ENCODE results near the gene EGR2. TPM values are rescaled to one million over a fixed set of nuclear protein-coding genes. Genes with fewer than 3 reads are reported as not detected.

EGR2 gene
- polyA plus RNA-seq, 1 of the 3 experiments (the other 2 are of a cell fraction): 0.25 TPM

DNA sequence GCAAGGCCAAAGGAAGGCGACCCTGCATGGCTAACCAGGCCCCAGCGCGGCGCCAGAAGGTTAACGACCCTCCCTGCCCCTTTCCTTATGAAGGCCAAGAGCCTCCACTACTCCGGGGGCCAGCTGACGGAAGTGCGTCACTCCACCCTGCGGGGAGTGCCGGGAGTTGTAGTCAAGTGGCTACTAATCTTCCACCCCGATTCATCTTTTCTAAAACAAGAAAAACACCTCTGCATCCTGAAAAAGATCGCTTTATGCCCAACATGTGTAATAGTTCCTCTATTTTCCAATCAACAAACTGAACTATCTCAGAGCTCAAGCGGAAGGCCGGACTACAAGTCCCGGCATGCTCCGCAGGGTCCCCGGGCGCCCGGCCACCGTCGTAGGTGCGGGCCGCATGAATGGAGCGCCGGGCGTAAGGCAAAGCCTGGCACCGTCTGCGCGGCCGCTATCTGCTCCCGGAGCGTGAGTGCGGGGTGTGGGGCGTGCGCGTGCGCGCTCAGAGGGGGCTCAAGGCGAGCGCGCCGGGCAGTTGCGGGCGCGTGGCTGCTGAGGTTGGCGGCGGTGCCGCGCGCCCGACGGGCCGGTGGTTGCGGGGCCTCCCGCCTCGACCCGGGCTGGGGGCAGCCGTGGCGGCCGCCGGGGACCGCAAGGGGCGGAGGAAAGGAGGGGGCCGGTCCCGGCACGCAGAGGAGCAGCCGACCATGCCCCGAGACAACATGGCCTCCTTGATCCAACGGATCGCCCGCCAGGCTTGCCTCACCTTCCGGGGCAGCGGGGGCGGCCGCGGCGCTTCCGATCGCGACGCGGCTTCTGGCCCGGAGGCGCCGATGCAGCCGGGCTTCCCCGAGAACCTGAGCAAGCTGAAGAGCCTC is 11.6 kb downstream of the EGR2 start, which contains the start of gene ADO (continued):
- TF ChIP-seq JUND (IDR thresholded peaks at IDR 0.05) (no peak), EP300 (IDR thresholded peaks at IDR 0.05; ENCODE audit: borderline replicate concordance in 1 of 2, low read depth in 1 of 2, low read length in 1 of 2) (no peak; a peak in 1 of 4 replicates), FOXJ3 (CRISPR knock-in tag; IDR thresholded peaks at IDR 0.05) (0 out of 2 replicates have a peak, but pooled peaks have one; percentile 11), SIN3A (IDR thresholded peaks at IDR 0.05; ENCODE audit: borderline replicate concordance, low read depth, low read length) (no peak), RXRA (IDR thresholded peaks at IDR 0.05; ENCODE audit: borderline replicate concordance, low read depth) (no peak), TAF1 (IDR thresholded peaks at IDR 0.05; ENCODE audit: borderline replicate concordance, low read depth, low read length) (peak; percentile 59), NFIC (IDR thresholded peaks at IDR 0.05; ENCODE audit: borderline replicate concordance) (no peak), GABPA (IDR thresholded peaks at IDR 0.05; ENCODE audit: low read depth) (peak; percentile 87), EZH2phosphoT487 (IDR thresholded peaks at IDR 0.05; ENCODE audit: borderline replicate concordance, low read depth) (no peak), FOSL2 (IDR thresholded peaks at IDR 0.05; ENCODE audit: borderline replicate concordance, low read depth) (no peak), FOXM1 (IDR thresholded peaks at IDR 0.05; ENCODE audit: low read depth) (no peak)
- TF ChIP-seq, protein P1, sequence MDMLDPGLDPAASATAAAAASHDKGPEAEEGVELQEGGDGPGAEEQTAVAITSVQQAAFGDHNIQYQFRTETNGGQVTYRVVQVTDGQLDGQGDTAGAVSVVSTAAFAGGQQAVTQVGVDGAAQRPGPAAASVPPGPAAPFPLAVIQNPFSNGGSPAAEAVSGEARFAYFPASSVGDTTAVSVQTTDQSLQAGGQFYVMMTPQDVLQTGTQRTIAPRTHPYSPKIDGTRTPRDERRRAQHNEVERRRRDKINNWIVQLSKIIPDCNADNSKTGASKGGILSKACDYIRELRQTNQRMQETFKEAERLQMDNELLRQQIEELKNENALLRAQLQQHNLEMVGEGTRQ (IDR thresholded peaks at IDR 0.05; ENCODE audit: borderline replicate concordance, low read depth, low read length): no peak

DNA sequence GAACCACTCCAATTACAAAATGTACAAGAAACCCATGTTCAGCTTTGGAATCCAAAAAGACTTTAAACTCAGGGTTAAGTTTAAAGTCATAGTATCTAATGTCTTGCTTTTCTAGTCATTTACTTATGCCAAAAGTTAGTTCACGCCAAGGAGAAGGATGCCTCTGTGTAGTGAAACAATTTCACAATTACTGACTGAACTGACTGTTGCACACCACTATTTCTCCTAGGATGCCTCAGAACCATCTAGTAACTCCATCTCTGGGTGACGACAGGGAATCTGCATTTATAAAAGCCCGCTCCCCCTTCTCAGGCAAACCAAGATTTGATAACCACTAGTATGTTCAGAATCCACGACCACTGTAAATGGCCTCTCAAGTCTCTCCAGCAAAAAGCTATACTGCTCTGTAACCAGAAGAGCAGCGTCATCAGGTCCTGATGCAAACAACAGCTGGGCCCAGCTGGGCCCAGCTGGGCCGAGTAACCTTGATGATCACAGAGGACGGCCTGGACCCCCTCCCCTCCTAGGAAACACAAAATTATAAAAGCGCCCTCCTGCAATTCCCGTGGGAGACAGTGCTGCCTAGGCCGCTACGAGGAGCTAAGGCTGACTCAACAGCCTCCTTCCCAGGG is 12.3 kb downstream of the EGR2 start:
- Histone ChIP-seq H4K20me1 (ENCODE audit: insufficient read depth) (peaks cover 30% of the 10 kb centered on the region), H3K27me3 (ENCODE audit: insufficient read depth) (no peaks in the 10 kb centered on the region; the same call in 1 of the 2 replicates)
- CTCF ChIA-PET: interaction anchor here (0.9 to 4.0 kb wide), 6 partner anchors 13 to 195 kb away, joined by 3 to 27 read pairs (median 3); no protein-coding TSS in a partner anchor

More for the DNA sequence above, 12.3 kb downstream of the EGR2 start:
- no peak for DNase-seq
- Histone ChIP-seq H3K9me2 (no peaks in the 10 kb centered on the region), H3K79me2 (ENCODE audit: insufficient read depth) (peaks cover 39% of the 10 kb centered on the region), H3K9me3 (no peaks in the 10 kb centered on the region), H3K9ac (peak overlapping the region; percentile 78), H3K4me1 (ENCODE audit: control insufficient read depth in 1 of 2, insufficient read depth in 2 of 2, low read depth in 1 of 2, low read length in 1 of 2) (peaks cover 18% of the 10 kb centered on the region in 2 experiments; a peak in 3 of 4 replicates), H3F3A (replicated peaks; ENCODE audit: insufficient read depth) (no peaks in the 10 kb centered on the region), H3K27ac (ENCODE audit: low read depth in 2 of 2, low read length in 1 of 2) (peak overlapping the region; percentile 90 to 99), H3K4me2 (peak overlapping the region; percentile 96), H2AFZ (ENCODE audit: low read depth) (peak overlapping the region; percentile 97), H3K36me3 (replicated peaks in 1 of 2; ENCODE audit: control insufficient read depth in 1 of 2, insufficient read depth in 2 of 2, low read length in 1 of 2) (peaks cover 16 to 22% of the 10 kb centered on the region in 2 experiments), H3K4me3 (ENCODE audit: low read depth in 2 of 2, low read length in 1 of 2) (peak overlapping the region; percentile 75 to 94)
- POLR2A ChIA-PET: interaction anchor here (1.9 kb wide), 1 partner anchor 13 kb away, joined by 8 read pairs; the partner anchor contains the start of gene EGR2
- WGBS (ENCODE audit: low lambda C conversion rate): 42% methylated on average over 11 of the region's 11 CpGs
- TF ChIP-seq GATA2 (CRISPR knock-in tag; IDR thresholded peaks at IDR 0.05) (no peak), MEF2A (IDR thresholded peaks at IDR 0.05; ENCODE audit: borderline replicate concordance, low read depth) (no peak), YY1 (IDR thresholded peaks at IDR 0.05; ENCODE audit: low read depth) (no peak), NFIC (IDR thresholded peaks at IDR 0.05; ENCODE audit: borderline replicate concordance) (no peak), RCOR1 (IDR thresholded peaks at IDR 0.05; ENCODE audit: low read length) (no peak), TAF1 (IDR thresholded peaks at IDR 0.05; ENCODE audit: borderline replicate concordance, low read depth, low read length) (no peak), CHD2 (IDR thresholded peaks at IDR 0.05; ENCODE audit: low read length, partially characterized antibody) (no peak), SIN3A (IDR thresholded peaks at IDR 0.05; ENCODE audit: borderline replicate concordance, low read depth, low read length) (no peak), FOXM1 (IDR thresholded peaks at IDR 0.05; ENCODE audit: low read depth) (no peak), MXI1 (IDR thresholded peaks at IDR 0.05; ENCODE audit: low read depth, low read length) (no peak)
- TF ChIP-seq, protein P2, sequence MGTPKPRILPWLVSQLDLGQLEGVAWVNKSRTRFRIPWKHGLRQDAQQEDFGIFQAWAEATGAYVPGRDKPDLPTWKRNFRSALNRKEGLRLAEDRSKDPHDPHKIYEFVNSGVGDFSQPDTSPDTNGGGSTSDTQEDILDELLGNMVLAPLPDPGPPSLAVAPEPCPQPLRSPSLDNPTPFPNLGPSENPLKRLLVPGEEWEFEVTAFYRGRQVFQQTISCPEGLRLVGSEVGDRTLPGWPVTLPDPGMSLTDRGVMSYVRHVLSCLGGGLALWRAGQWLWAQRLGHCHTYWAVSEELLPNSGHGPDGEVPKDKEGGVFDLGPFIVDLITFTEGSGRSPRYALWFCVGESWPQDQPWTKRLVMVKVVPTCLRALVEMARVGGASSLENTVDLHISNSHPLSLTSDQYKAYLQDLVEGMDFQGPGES (IDR thresholded peaks at IDR 0.05; ENCODE audit: low read depth, low read length): no peak
- TF ChIP-seq, protein P3, sequence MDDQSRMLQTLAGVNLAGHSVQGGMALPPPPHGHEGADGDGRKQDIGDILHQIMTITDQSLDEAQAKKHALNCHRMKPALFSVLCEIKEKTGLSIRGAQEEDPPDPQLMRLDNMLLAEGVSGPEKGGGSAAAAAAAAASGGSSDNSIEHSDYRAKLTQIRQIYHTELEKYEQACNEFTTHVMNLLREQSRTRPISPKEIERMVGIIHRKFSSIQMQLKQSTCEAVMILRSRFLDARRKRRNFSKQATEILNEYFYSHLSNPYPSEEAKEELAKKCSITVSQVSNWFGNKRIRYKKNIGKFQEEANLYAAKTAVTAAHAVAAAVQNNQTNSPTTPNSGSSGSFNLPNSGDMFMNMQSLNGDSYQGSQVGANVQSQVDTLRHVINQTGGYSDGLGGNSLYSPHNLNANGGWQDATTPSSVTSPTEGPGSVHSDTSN (IDR thresholded peaks at IDR 0.05): no peak

All from SK-N-SH (cell line).